Neural progenitor cell (in vitro differentiated cells): ENCODE measurements around the gene KDM4B. TPM values are rescaled to one million over a fixed set of nuclear protein-coding genes. Genes with fewer than 3 reads are reported as not detected.

Experiments used
- DNase-seq: peaks from one replicate; pipeline ENCODE4 v3.0.0-alpha.2; 2016; ENCODE audit warnings: low spot score
- H2AFZ ChIP-seq: fragments of 200-600 bp; sonication (generic); replicated peaks from 2 replicates; pipeline ENCODE4 v1.6.1; 2016; ENCODE audit warnings: antibody characterized with exemption
- H3F3A ChIP-seq: fragments of 200-600 bp; sonication (generic); 2 replicates; pipeline ENCODE4 v1.6.1; 2016; ENCODE audit warnings: antibody characterized with exemption, low read depth
- H3K27ac ChIP-seq: fragments of 200-600 bp; sonication (generic); 2 replicates; pipeline ENCODE4 v1.5.1; 2016; ENCODE audit warnings: mild to moderate bottlenecking
- H3K27me3 ChIP-seq: fragments of 200-600 bp; sonication (generic); 2 replicates; pipeline ENCODE4 v1.6.1; 2016; ENCODE audit warnings: mild to moderate bottlenecking, moderate library complexity
- H3K36me3 ChIP-seq: fragments of 200-600 bp; sonication (generic); 2 replicates; pipeline ENCODE4 v1.5.1; 2016
- H3K4me1 ChIP-seq: fragments of 200-600 bp; sonication (generic); 2 replicates; pipeline ENCODE4 v1.6.1; 2016; ENCODE audit warnings: mixed run types
- H3K4me2 ChIP-seq: fragments of 200-600 bp; sonication (generic); 2 replicates; pipeline ENCODE4 v1.6.1; 2016
- H3K4me3 ChIP-seq: fragments of 200-600 bp; sonication (generic); 2 replicates; pipeline ENCODE4 v1.5.1; 2016
- H3K79me2 ChIP-seq: fragments of 200-600 bp; sonication (generic); 2 replicates; pipeline ENCODE4 v1.6.1; 2016; ENCODE audit warnings: low read depth
- H3K9ac ChIP-seq: fragments of 200-600 bp; sonication (generic); 2 replicates; pipeline ENCODE4 v1.6.1; 2016
- H3K9me3 ChIP-seq: fragments of 200-600 bp; sonication (generic); 2 replicates; pipeline ENCODE4 v1.5.1; 2016; ENCODE audit warnings: low read depth
- H4K20me1 ChIP-seq: fragments of 200-600 bp; sonication (generic); 2 replicates; pipeline ENCODE4 v1.6.1; 2016; ENCODE audit warnings: low read depth
- H3K27ac Mint-ChIP-seq: 3 replicates; pipeline ENCODE4 v1.8.0; 2021; ENCODE audit warnings: mixed read lengths
- H3K27me3 Mint-ChIP-seq: 2 replicates; pipeline ENCODE4 v1.8.0; 2022; ENCODE audit warnings: low read depth, mild to moderate bottlenecking, inconsistent platforms, moderate library complexity, mixed read lengths; ENCODE audit not compliant: insufficient read depth
- H3K36me3 Mint-ChIP-seq: 3 replicates; pipeline ENCODE4 v1.8.0; 2021; ENCODE audit warnings: mixed read lengths
- H3K4me1 Mint-ChIP-seq: 3 replicates; pipeline ENCODE4 v1.8.0; 2021; ENCODE audit warnings: mixed read lengths
- H3K4me3 Mint-ChIP-seq: 3 replicates; pipeline ENCODE4 v1.8.0; 2021; ENCODE audit warnings: mild to moderate bottlenecking, moderate library complexity, mixed read lengths
- H3K9me3 Mint-ChIP-seq: 3 replicates; pipeline ENCODE4 v1.8.0; 2020; ENCODE audit warnings: mixed read lengths
- EZH2 ChIP-seq: fragments of 200-600 bp; sonication (generic); IDR thresholded peaks from 2 replicates; pipeline ENCODE4 v1.6.1; 2017; ENCODE audit warnings: antibody characterized with exemption, mild to moderate bottlenecking, moderate library complexity
- EZH2phosphoT487 ChIP-seq: fragments of 200-600 bp; sonication (generic); IDR thresholded peaks from 2 replicates; pipeline ENCODE4 v1.6.1; 2017; ENCODE audit warnings: antibody characterized with exemption
- total RNA-seq: library from RNA; depleted of rRNA; stranded (reverse); fragments of >200 nt; gene quantifications from 2 replicates; pipeline ENCODE4 v1.2.3, GENCODE V29; 2015; ENCODE audit warnings: low replicate concordance
- TF ChIP-seq, protein P1 (sequence below): fragments of 200-600 bp; sonication (generic); IDR thresholded peaks from 2 replicates; pipeline ENCODE4 v1.5.1; 2017; ENCODE audit warnings: antibody characterized with exemption, mild to moderate bottlenecking

Gene KDM4B
- total RNA-seq, 1 donor from 2014 or later, result 16.0 TPM

- Histone ChIP-seq H3K27me3 (no peaks in the 10 kb centered on the region), H2AFZ (no peak overlapping the region), H3K9me3 (no peaks in the 10 kb centered on the region), H4K20me1 (peaks cover 12% of the 10 kb centered on the region), H3F3A (peaks cover 15% of the 10 kb centered on the region), H3K9ac (no peak overlapping the region), H3K36me3 (no peaks in the 10 kb centered on the region), H3K27ac (no peak overlapping the region), H3K4me1 (peaks cover 41% of the 10 kb centered on the region), H3K79me2 (no peaks in the 10 kb centered on the region), H3K4me2 (no peak overlapping the region), H3K4me3 (no peak overlapping the region)
- no peak for DNase-seq
- Mint-ChIP-seq H3K27me3 (peaks cover 10% of the 10 kb centered on the region), H3K36me3 (peaks cover 29% of the 10 kb centered on the region), H3K9me3 (peaks cover 13% of the 10 kb centered on the region), H3K4me3 (no peak overlapping the region), H3K27ac (no peak overlapping the region), H3K4me1 (peaks cover 30% of the 10 kb centered on the region)
- no peak for TF ChIP-seq EZH2phosphoT487
- TF ChIP-seq EZH2, result no peak
- TF ChIP-seq, protein P1, sequence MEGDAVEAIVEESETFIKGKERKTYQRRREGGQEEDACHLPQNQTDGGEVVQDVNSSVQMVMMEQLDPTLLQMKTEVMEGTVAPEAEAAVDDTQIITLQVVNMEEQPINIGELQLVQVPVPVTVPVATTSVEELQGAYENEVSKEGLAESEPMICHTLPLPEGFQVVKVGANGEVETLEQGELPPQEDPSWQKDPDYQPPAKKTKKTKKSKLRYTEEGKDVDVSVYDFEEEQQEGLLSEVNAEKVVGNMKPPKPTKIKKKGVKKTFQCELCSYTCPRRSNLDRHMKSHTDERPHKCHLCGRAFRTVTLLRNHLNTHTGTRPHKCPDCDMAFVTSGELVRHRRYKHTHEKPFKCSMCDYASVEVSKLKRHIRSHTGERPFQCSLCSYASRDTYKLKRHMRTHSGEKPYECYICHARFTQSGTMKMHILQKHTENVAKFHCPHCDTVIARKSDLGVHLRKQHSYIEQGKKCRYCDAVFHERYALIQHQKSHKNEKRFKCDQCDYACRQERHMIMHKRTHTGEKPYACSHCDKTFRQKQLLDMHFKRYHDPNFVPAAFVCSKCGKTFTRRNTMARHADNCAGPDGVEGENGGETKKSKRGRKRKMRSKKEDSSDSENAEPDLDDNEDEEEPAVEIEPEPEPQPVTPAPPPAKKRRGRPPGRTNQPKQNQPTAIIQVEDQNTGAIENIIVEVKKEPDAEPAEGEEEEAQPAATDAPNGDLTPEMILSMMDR, result no peak
These were observed 147.4 kb downstream of the KDM4B start for GRCh38 chr19:5116292-5116691.

DNA sequence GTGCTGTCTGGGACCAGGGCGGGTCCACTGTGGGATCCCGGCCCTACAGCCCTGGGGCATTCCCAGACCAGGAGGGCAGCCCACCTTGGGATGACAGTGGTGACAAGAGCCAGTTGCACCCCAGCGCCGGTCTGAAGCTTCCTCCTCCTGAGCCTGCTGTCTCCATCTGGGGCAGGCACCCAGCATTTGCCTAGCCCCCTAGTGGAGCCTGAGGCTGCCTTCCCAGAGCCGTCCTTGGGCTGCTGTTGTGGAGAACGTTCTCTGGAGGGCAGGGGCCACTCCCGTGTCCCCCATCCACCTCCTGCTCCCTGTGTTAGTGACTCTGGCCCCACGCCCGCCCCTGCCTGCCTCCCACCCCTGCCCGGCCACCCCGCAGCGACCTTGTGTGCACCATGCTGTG is 148.5 kb downstream of the KDM4B start:
- Histone ChIP-seq H3F3A (peaks cover 20% of the 10 kb centered on the region), H3K4me3 (no peak overlapping the region), H3K27ac (no peak overlapping the region), H3K4me2 (no peak overlapping the region), H2AFZ (no peak overlapping the region), H3K4me1 (peaks cover 48% of the 10 kb centered on the region), H3K27me3 (no peaks in the 10 kb centered on the region), H3K9me3 (no peaks in the 10 kb centered on the region), H3K79me2 (no peaks in the 10 kb centered on the region), H3K9ac (no peak overlapping the region), H4K20me1 (peaks cover 13% of the 10 kb centered on the region), H3K36me3 (no peaks in the 10 kb centered on the region)
- Mint-ChIP-seq H3K9me3 (peaks cover 13% of the 10 kb centered on the region), H3K27me3 (peaks cover 10% of the 10 kb centered on the region), H3K36me3 (peaks cover 28% of the 10 kb centered on the region), H3K4me3 (no peak overlapping the region), H3K4me1 (peaks cover 32% of the 10 kb centered on the region), H3K27ac (no peak overlapping the region)
- TF ChIP-seq EZH2 (no peak), EZH2phosphoT487 (no peak)
- TF ChIP-seq, protein P1, result no peak
- DNase-seq, result no peak

GRCh38 chr19:5118026-5118425 is 149.1 kb downstream of the KDM4B start:
- H3K4me2 ChIP-seq, result no peak overlapping the region
- H3K9me3 ChIP-seq, result no peaks in the 10 kb centered on the region
- peak overlapping the region; percentile 29 for H3K27ac ChIP-seq
- no peak overlapping the region for H3K4me3 ChIP-seq
- H3K27me3 ChIP-seq, result no peaks in the 10 kb centered on the region
- peaks cover 42% of the 10 kb centered on the region for H3K4me1 ChIP-seq
- Mint-ChIP-seq H3K4me1 (peaks cover 28% of the 10 kb centered on the region), H3K36me3 (peaks cover 26% of the 10 kb centered on the region), H3K27me3 (peaks cover 8% of the 10 kb centered on the region), H3K27ac (no peak overlapping the region), H3K4me3 (no peak overlapping the region), H3K9me3 (peaks cover 13% of the 10 kb centered on the region)
- H3K36me3 ChIP-seq, result no peaks in the 10 kb centered on the region
- H4K20me1 ChIP-seq, result peaks cover 15% of the 10 kb centered on the region
- peaks cover 18% of the 10 kb centered on the region for H3F3A ChIP-seq
- no peak for DNase-seq
- no peak overlapping the region for H3K9ac ChIP-seq
- TF ChIP-seq, protein P1, result no peak
- TF ChIP-seq EZH2phosphoT487 (no peak), EZH2 (no peak)
- no peak overlapping the region for H2AFZ ChIP-seq
- H3K79me2 ChIP-seq, result no peaks in the 10 kb centered on the region
